SU-DHL-6 (cell line): ENCODE results near the gene LRCH3.

Source experiments
- CTCF ChIP-seq: fragments of 200-600 bp; sonication (generic); IDR thresholded peaks from one replicate; pipeline ENCODE4 v1.5.1; 2017; ENCODE audit warnings: antibody characterized with exemption, mild to moderate bottlenecking, low read length, moderate library complexity; ENCODE audit not compliant: insufficient read depth, poor library complexity, severe bottlenecking
- EZH2phosphoT487 ChIP-seq: fragments of 200-600 bp; sonication (generic), shearing (Covaris generic); conservative IDR thresholded peaks from 2 replicates; pipeline ENCODE4 v1.6.1; 2018; ENCODE audit warnings: mild to moderate bottlenecking, antibody characterized with exemption, low read length, moderate library complexity, mixed read lengths

DNA sequence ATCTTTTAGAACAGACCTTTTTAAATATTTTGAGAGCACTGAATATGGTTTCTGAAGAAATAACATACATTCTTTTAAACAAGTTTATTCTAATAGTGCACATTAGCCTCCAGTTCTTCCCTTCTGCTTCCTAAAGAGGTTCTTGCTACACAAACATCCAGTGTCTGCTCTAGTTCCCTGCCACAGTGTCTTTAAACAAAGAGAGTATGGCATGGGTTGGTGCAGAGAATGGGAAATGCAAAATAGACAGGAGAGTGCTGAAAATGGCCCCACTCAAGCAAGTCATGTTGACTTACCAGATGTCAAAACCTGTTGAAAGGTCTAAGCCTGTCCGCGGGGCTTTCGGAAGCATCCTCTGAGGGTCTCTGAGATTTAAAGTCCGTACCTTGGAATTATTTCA is 86.8 kb downstream of the LRCH3 start:
- TF ChIP-seq CTCF (no peak), EZH2phosphoT487 (no peak)
